ENCODE measurements around the gene ARL13B. TPM values are rescaled to one million over a fixed set of nuclear protein-coding genes. Genes with fewer than 3 reads are reported as not detected.

ARL13B gene
- 6.6 and 8.7 TPM in 2 replicates for total RNA-seq

DNA sequence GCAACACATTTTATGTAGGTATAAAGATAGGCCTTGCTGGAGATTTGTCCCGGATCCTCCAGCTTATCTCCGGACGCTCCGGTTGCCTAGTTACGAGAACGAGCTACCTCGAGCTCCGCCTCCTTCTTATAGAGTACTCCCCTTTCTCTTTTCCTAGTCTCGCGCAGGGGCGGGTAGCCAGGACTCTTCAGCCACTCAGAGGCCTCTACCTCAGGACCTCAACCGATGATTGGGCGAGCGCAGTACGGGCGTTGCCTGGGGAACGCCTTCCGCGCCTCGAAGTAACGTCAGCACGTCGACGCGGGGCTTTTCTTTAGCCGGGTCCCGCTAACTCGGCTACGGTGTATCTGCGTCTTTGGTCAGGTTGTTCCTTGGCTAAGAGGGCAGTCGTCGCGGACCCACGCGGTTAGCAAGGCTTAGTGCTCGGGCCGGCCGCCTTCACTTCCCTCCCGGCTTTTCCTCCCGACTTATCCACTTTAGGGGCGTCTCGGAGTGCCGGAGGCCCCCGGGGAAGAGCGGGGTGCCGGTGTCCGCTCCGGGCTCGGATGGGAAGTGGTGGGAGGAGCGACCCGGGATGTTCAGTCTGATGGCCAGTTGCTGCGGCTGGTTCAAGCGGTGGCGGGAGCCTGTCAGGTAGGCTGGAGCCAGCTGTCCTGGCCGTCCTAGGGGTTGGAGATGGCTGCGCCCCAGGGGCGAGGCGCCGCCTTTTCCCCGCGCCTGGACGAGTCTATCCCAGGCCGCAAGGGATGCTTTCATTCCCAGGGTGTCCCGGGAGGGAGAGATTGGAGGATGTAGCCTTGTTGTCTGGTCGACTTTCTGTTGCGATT is at the start of gene ARL13B:
Gene ARL13B, plus strand, starts transcription at position 306 of the 827 bp plus-strand sequence. Its CDS starts 269 bp downstream, at position 575.

GRCh38 chr3:93973131-93974126 is 6.5 kb upstream of the ARL13B start, which contains the start of gene PROS1:
PROS1 (minus strand) TSS chr3:93973896; CDS start chr3:93973749, 147 bp downstream.

GRCh38 chr3:94028093-94028837 is 48.3 kb downstream of the ARL13B start, which contains the start of gene STX19:
STX19 (minus strand) TSS chr3:94028597; CDS start chr3:94015269, 13,328 bp downstream.

GRCh38 chr3:94062513-94063404 is 82.8 kb downstream of the ARL13B start, which contains the start of the genes DHFR2 and NSUN3:
DHFR2 (minus strand) TSS chr3:94062916; CDS start chr3:94061511, 1,405 bp downstream.
NSUN3 (plus strand) TSS chr3:94063061; CDS start chr3:94063127, 66 bp downstream.

Other genes starting within 250 kb of the ARL13B start
- gene PROS1, start 6.3 kb upstream of the ARL13B start, total RNA-seq = 18.2 and 25.3 TPM in 2 replicates
- not detected in 2 replicates for gene STX19, start 48.4 kb downstream of the ARL13B start, total RNA-seq
- gene DHFR2, start 82.8 kb downstream of the ARL13B start, total RNA-seq = 1.6 and 1.7 TPM in 2 replicates
- gene NSUN3, start 82.9 kb downstream of the ARL13B start, total RNA-seq = 6.2 and 6.6 TPM in 2 replicates